Kidney (tissue), 14 donors: ENCODE data around the gene ZNF823. TPM values are rescaled to one million over a fixed set of nuclear protein-coding genes. Genes with fewer than 3 reads are reported as not detected.

Experiments
- DNase-seq, 5 donors: peaks; one replicate each; pipeline ENCODE4 v3.0.0-alpha.2; 2013 to 2020
- FAIRE-seq: peaks from 2 replicates; lab custom pipeline; 2012; peaks lifted over from hg19 to GRCh38; lab: Jason Lieb, UNC
- H3K27ac ChIP-seq, 2 donors: one replicate each; pipeline ENCODE4 v1.7.0; 2013; ENCODE audit warnings: low read depth in 2 of 2, low read length in 2 of 2, inconsistent platforms in 1 of 2
- H3K27me3 ChIP-seq: one replicate; pipeline ENCODE4 v1.7.1; 2013; ENCODE audit warnings: low read length, inconsistent platforms; ENCODE audit not compliant: control insufficient read depth, insufficient read depth
- H3K36me3 ChIP-seq, 3 donors: one replicate each; pipeline versions ENCODE4 v1.7.0 to v1.7.1; 2013; ENCODE audit warnings: low read length in 3 of 3, control low read depth in 1 of 3, inconsistent platforms in 1 of 3; ENCODE audit not compliant: insufficient read depth in 3 of 3, control insufficient read depth in 2 of 3
- H3K4me1 ChIP-seq, 3 donors: one replicate each; pipeline versions ENCODE4 v1.7.0 to v1.7.1; 2013; ENCODE audit warnings: low read length in 3 of 3, inconsistent platforms in 1 of 3, low read depth in 1 of 3; ENCODE audit not compliant: control insufficient read depth in 2 of 3, insufficient read depth in 2 of 3
- H3K4me3 ChIP-seq, 3 donors: one replicate each; pipeline versions ENCODE4 v1.7.0 to v1.8.1; 2013; ENCODE audit warnings: low read length in 3 of 3, control low read depth in 1 of 3, inconsistent platforms in 1 of 3
- H3K9ac ChIP-seq, 3 donors: one replicate each; pipeline versions ENCODE4 v1.7.0 to v1.7.1; 2013; ENCODE audit warnings: low read length in 3 of 3, control low read depth in 1 of 3, inconsistent platforms in 1 of 3
- H3K9me3 ChIP-seq, 3 donors: one replicate each; pipeline versions ENCODE4 v1.7.0 to v1.7.1; 2013; ENCODE audit warnings: low read length in 3 of 3, control low read depth in 1 of 3, inconsistent platforms in 1 of 3; ENCODE audit not compliant: control insufficient read depth in 2 of 3, insufficient read depth in 1 of 3
- CTCF ChIP-seq: IDR thresholded peaks from 3 replicates; pipeline ENCODE4 v1.5.1; 2012; ENCODE audit warnings: mild to moderate bottlenecking, moderate library complexity, borderline replicate concordance; ENCODE audit not compliant: insufficient read depth; ENCODE audit errors: extremely low read depth
- intact Hi-C: fragments of 100-400 bp; cut with DNase I; formaldehyde crosslinking; loops from one replicate; pipeline ENCODE4 v1.11.1; 2022
- polyA plus RNA-seq: library from polyadenylated mRNA; stranded (reverse); fragments of 350-450 nt; fragmentation: Illumina TruSeq; extraction: RNeasy Lipid Tissue Mini Kit (QIAGEN cat#74804); gene quantifications from one replicate; pipeline ENCODE4 v1.2.3, GENCODE V29; 2014; ENCODE audit warnings: low read depth, low replicate concordance; ENCODE audit not compliant: insufficient read depth
- total RNA-seq: library from RNA; stranded (reverse); fragmentation: NEBNext Ultra II Directional; extraction: Animal tissue kit (Norgen Biotek cat#: 25700); gene quantifications from one replicate; pipeline ENCODE4 v1.2.1, GENCODE V29; 2021
- donor health status: control.
- donor health status: control.
- donor health status: control.
- donor health status: control.
- donor health status: control.
- donor health status: DM: yes; HTN: yes; CAD: no.
- donor health status: Normal renal cell carcinoma (clear cell type).

Gene ZNF823
- total and polyA plus RNA-seq, 2 donors from 2014 or later = 5.6 to 12.5 TPM

GRCh38 chr19:11685676-11686650 lies 52.8 kb downstream of the ZNF823 start:
- no peak for TF ChIP-seq CTCF
- Histone ChIP-seq H3K4me3 (no peak overlapping the region), H3K9me3 (peaks cover 9 to 32% (median 9%) of the 10 kb centered on the region in 3 donors), H3K27ac (no peak overlapping the region), H3K27me3 (no peaks in the 10 kb centered on the region), H3K9ac (no peak overlapping the region), H3K36me3 (peaks cover 0 to 2% (median 0%) of the 10 kb centered on the region in 3 donors), H3K4me1 (no peaks in the 10 kb centered on the region)
- no peak for FAIRE-seq
- intact Hi-C loops = no loop called here
- no peak for DNase-seq

GRCh38 chr19:11684987-11685675 lies 53.6 kb downstream of the ZNF823 start:
- peaks cover 9 to 40% (median 12%) of the 10 kb centered on the region in 3 donors for H3K9me3 ChIP-seq
- H3K4me1 ChIP-seq = no peaks in the 10 kb centered on the region
- no peaks in the 10 kb centered on the region for H3K27me3 ChIP-seq
- peaks cover 0 to 2% (median 0%) of the 10 kb centered on the region in 3 donors for H3K36me3 ChIP-seq
- FAIRE-seq (no peak), DNase-seq (no peak)
- no peak overlapping the region for H3K4me3 ChIP-seq
- no peak overlapping the region for H3K9ac ChIP-seq
- intact Hi-C loops = no loop called here
- H3K27ac ChIP-seq = no peak overlapping the region
- TF ChIP-seq CTCF = no peak

- TF ChIP-seq CTCF = no peak
- peaks cover 8 to 33% (median 12%) of the 10 kb centered on the region in 3 donors for H3K9me3 ChIP-seq
Measured at GRCh38 chr19:11680689-11681302, 58.0 kb downstream of the ZNF823 start.

More at GRCh38 chr19:11680689-11681302, 58.0 kb downstream of the ZNF823 start:
- Histone ChIP-seq H3K4me1 (no peaks in the 10 kb centered on the region), H3K4me3 (no peak overlapping the region), H3K27ac (no peak overlapping the region), H3K36me3 (peaks cover 0 to 2% (median 0%) of the 10 kb centered on the region in 3 donors), H3K27me3 (no peaks in the 10 kb centered on the region), H3K9ac (no peak overlapping the region)
- intact Hi-C loops = no loop called here
- FAIRE-seq (no peak), DNase-seq (no peak)
